Measurements from ENCODE around the gene NELL2. TPM values are rescaled to one million over a fixed set of nuclear protein-coding genes. Genes with fewer than 3 reads are reported as not detected.

NELL2 gene
- total RNA-seq, 2 donors from 2014 or later: 0.63 to 6.0 TPM

- Histone ChIP-seq H3K9me3 (no peaks in the 10 kb centered on the region), H3K27me3 (replicated peaks; ENCODE audit: insufficient read depth) (no peaks in the 10 kb centered on the region), H3K4me1 (ENCODE audit: control insufficient read depth in 1 of 2, low read depth in 2 of 2) (no peaks in the 10 kb centered on the region), H3K36me3 (no peaks in the 10 kb centered on the region), H3K4me3 (no peak overlapping the region), H3K27ac (no peak overlapping the region)
- TF ChIP-seq, protein P1, sequence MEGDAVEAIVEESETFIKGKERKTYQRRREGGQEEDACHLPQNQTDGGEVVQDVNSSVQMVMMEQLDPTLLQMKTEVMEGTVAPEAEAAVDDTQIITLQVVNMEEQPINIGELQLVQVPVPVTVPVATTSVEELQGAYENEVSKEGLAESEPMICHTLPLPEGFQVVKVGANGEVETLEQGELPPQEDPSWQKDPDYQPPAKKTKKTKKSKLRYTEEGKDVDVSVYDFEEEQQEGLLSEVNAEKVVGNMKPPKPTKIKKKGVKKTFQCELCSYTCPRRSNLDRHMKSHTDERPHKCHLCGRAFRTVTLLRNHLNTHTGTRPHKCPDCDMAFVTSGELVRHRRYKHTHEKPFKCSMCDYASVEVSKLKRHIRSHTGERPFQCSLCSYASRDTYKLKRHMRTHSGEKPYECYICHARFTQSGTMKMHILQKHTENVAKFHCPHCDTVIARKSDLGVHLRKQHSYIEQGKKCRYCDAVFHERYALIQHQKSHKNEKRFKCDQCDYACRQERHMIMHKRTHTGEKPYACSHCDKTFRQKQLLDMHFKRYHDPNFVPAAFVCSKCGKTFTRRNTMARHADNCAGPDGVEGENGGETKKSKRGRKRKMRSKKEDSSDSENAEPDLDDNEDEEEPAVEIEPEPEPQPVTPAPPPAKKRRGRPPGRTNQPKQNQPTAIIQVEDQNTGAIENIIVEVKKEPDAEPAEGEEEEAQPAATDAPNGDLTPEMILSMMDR (IDR thresholded peaks at IDR 0.05): no peak
- no peak for ATAC-seq (ENCODE audit: insufficient number of reproducible peaks, low FRiP score, low read depth)
- DNase-seq (ENCODE audit: low spot score): no peak
Observed at GRCh38 chr12:44521702-44522101, 354.4 kb downstream of the NELL2 start.

DNA sequence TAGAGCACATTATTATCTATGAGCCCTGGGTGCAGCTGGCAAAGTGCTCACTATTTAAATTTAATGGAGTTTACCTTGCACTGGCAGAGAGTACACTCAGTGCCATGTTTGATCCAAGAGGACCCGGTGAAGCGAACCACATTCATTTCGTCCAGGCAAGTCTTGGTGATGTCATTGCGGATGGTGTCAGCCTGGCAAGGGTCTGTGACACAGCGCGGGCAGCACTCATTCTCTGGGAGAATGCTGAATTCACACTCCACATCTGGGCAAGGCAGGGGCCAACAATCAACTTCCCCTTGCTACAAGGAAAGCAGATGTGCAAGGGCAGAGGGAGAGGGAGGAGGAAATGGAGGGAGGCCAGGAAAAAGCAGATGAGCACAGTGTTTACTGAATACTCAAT lies 356.2 kb downstream of the NELL2 start:
- TF ChIP-seq, protein P1 (IDR thresholded peaks at IDR 0.05): no peak
- H3K9me3 ChIP-seq: no peaks in the 10 kb centered on the region

GRCh38 chr12:44511289-44511688 lies 364.8 kb downstream of the NELL2 start:
- ATAC-seq (ENCODE audit: insufficient number of reproducible peaks, low FRiP score, low read depth): no peak
- Histone ChIP-seq H3K27me3 (replicated peaks; ENCODE audit: insufficient read depth) (no peaks in the 10 kb centered on the region), H3K27ac (no peak overlapping the region), H3K36me3 (no peaks in the 10 kb centered on the region), H3K4me1 (ENCODE audit: control insufficient read depth in 1 of 2, low read depth in 2 of 2) (no peaks in the 10 kb centered on the region), H3K9me3 (no peaks in the 10 kb centered on the region), H3K4me3 (no peak overlapping the region)
- TF ChIP-seq, protein P1 (IDR thresholded peaks at IDR 0.05): no peak
- DNase-seq (ENCODE audit: low spot score): no peak

More for the DNA sequence above, 356.2 kb downstream of the NELL2 start:
- H3K36me3 ChIP-seq: no peaks in the 10 kb centered on the region
- no peak overlapping the region for H3K27ac ChIP-seq
- H3K27me3 ChIP-seq (replicated peaks; ENCODE audit: insufficient read depth): no peaks in the 10 kb centered on the region
- H3K4me3 ChIP-seq: no peak overlapping the region
- DNase-seq (ENCODE audit: low spot score): no peak
- H3K4me1 ChIP-seq (ENCODE audit: control insufficient read depth in 1 of 2, low read depth in 2 of 2): no peaks in the 10 kb centered on the region
- no peak for ATAC-seq (ENCODE audit: insufficient number of reproducible peaks, low FRiP score, low read depth)

DNA sequence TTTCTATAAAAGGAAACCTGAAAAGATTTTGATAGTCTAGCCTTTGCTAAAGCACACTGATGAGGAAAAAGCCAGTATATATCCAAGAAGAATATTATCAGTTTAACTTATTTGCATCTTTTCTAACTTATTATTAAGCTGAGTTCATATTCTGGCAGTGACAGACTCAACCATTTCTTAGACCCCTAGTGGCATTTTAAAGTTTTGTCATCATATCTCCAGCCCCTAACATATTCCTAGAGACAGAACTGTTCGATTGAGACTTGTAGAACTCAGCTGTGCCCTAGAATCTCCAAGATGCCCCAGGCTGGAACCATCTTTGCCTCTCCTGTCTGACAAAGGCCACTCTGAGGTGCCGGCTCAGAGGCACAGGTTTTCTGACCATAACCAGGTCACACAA lies 365.6 kb downstream of the NELL2 start:
- no peaks in the 10 kb centered on the region for H3K9me3 ChIP-seq

GRCh38 chr12:44510076-44510475 lies 366.0 kb downstream of the NELL2 start:
- no peak for ATAC-seq (ENCODE audit: insufficient number of reproducible peaks, low FRiP score, low read depth)
- no peak for DNase-seq (ENCODE audit: low spot score)
- H3K27ac ChIP-seq: no peak overlapping the region
- no peaks in the 10 kb centered on the region for H3K27me3 ChIP-seq (replicated peaks; ENCODE audit: insufficient read depth)
- TF ChIP-seq, protein P1 (IDR thresholded peaks at IDR 0.05): no peak
- H3K36me3 ChIP-seq: no peaks in the 10 kb centered on the region
- H3K4me3 ChIP-seq: no peak overlapping the region
- H3K9me3 ChIP-seq: no peaks in the 10 kb centered on the region
- H3K4me1 ChIP-seq (ENCODE audit: control insufficient read depth in 1 of 2, low read depth in 2 of 2): no peaks in the 10 kb centered on the region

More for the DNA sequence above, 365.6 kb downstream of the NELL2 start:
- DNase-seq (ENCODE audit: low spot score): no peak
- H3K4me3 ChIP-seq: no peak overlapping the region
- TF ChIP-seq, protein P1 (IDR thresholded peaks at IDR 0.05): no peak
- no peaks in the 10 kb centered on the region for H3K27me3 ChIP-seq (replicated peaks; ENCODE audit: insufficient read depth)
- no peaks in the 10 kb centered on the region for H3K36me3 ChIP-seq
- no peaks in the 10 kb centered on the region for H3K4me1 ChIP-seq (ENCODE audit: control insufficient read depth in 1 of 2, low read depth in 2 of 2)
- ATAC-seq (ENCODE audit: insufficient number of reproducible peaks, low FRiP score, low read depth): no peak
- H3K27ac ChIP-seq: no peak overlapping the region
